Naive thymus-derived CD4-positive, alpha-beta T cell (primary cell): Measurements from ENCODE around the gene CNTN2. TPM values are rescaled to one million over a fixed set of nuclear protein-coding genes. Genes with fewer than 3 reads are reported as not detected.
A peak's percentile ranks its signal among the peaks of the same experiment; 100 is the strongest.

Experiments
- ATAC-seq: fragments of 150-1000 bp; cut with Tn5 transposase; 2 replicates; pipeline ENCODE4 v1.10.0; 2021; ENCODE audit warnings: mild to moderate bottlenecking, moderate library complexity
- CTCF ChIA-PET: fragments of 350-600 bp; sonication (Branson Sonifier 250); formaldehyde crosslinking; loops from one replicate; lab custom pipeline; 2021; ENCODE audit warnings: antibody characterized with exemption; lab: Charles Lee
- POLR2A ChIA-PET: fragments of 350-600 bp; sonication (Branson Sonifier 250); formaldehyde crosslinking; loops from one replicate; lab custom pipeline; 2021; ENCODE audit warnings: antibody characterized with exemption, inconsistent platforms; lab: Charles Lee
- DNase-seq, 9 donors: peaks; one replicate each; pipeline versions ENCODE4 v3.0.0 to v3.0.0-alpha.2; 2020 to 2022; ENCODE audit warnings: mixed read lengths in 1 of 9
- H3K27ac ChIP-seq: one replicate; pipeline ENCODE4 v1.7.0; 2013; ENCODE audit warnings: mild to moderate bottlenecking, low read depth, low read length, moderate library complexity
- H3K27me3 ChIP-seq, 2 donors: one replicate each; pipeline ENCODE4 v1.7.0; 2013; ENCODE audit warnings: low read length in 2 of 2, mild to moderate bottlenecking in 2 of 2, moderate library complexity in 2 of 2; ENCODE audit not compliant: control insufficient read depth in 2 of 2, insufficient read depth in 2 of 2
- H3K36me3 ChIP-seq, 3 experiments: 1 replicate in 2 of 3; 2 replicates in 1 of 3; pipeline ENCODE4 v1.7.0; 2013; ENCODE audit warnings: low read length in 3 of 3, mild to moderate bottlenecking in 3 of 3, moderate library complexity in 1 of 3; ENCODE audit not compliant: insufficient read depth in 3 of 3, control insufficient read depth in 2 of 3
- H3K4me1 ChIP-seq, 2 donors: one replicate each; pipeline ENCODE4 v1.7.0; 2013; ENCODE audit warnings: low read length in 2 of 2, mild to moderate bottlenecking in 2 of 2, moderate library complexity in 1 of 2; ENCODE audit not compliant: control insufficient read depth in 2 of 2, insufficient read depth in 2 of 2
- H3K4me3 ChIP-seq: 2 replicates; pipeline ENCODE4 v1.7.0; 2013; ENCODE audit warnings: mild to moderate bottlenecking, low read length
- H3K9me3 ChIP-seq, 3 experiments: 1 replicate in 2 of 3; 2 replicates in 1 of 3; pipeline ENCODE4 v1.7.0; 2013; ENCODE audit warnings: low read length in 3 of 3; ENCODE audit not compliant: control insufficient read depth in 2 of 3
- H3K27ac Mint-ChIP-seq, 9 donors: one replicate each; pipeline ENCODE4 v1.8.0; 2020 to 2022; ENCODE audit warnings: mixed read lengths in 9 of 9, mild to moderate bottlenecking in 8 of 9, moderate library complexity in 5 of 9, inconsistent platforms in 2 of 9
- H3K27me3 Mint-ChIP-seq, 5 donors: one replicate each; pipeline ENCODE4 v1.8.0; 2021 to 2022; ENCODE audit warnings: mixed read lengths in 5 of 5, mild to moderate bottlenecking in 1 of 5
- H3K36me3 Mint-ChIP-seq, 5 donors: one replicate each; pipeline ENCODE4 v1.8.0; 2020 to 2022; ENCODE audit warnings: mixed read lengths in 5 of 5, mild to moderate bottlenecking in 3 of 5, inconsistent platforms in 1 of 5
- H3K4me1 Mint-ChIP-seq, 7 donors: one replicate each; pipeline ENCODE4 v1.8.0; 2020 to 2022; ENCODE audit warnings: mixed read lengths in 7 of 7, mild to moderate bottlenecking in 3 of 7, inconsistent platforms in 1 of 7
- H3K4me3 Mint-ChIP-seq, 10 donors: one replicate each; pipeline ENCODE4 v1.8.0; 2020 to 2022; ENCODE audit warnings: mild to moderate bottlenecking in 10 of 10, mixed read lengths in 10 of 10, moderate library complexity in 6 of 10, inconsistent platforms in 2 of 10
- H3K9me3 Mint-ChIP-seq, 11 donors: one replicate each; pipeline ENCODE4 v1.8.0; 2020 to 2022; ENCODE audit warnings: mixed read lengths in 11 of 11, mild to moderate bottlenecking in 4 of 11, inconsistent platforms in 1 of 11, moderate library complexity in 1 of 11
- intact Hi-C, 2 donors: fragments of 100-400 bp; cut with micrococcal nuclease; formaldehyde crosslinking; loops; one replicate each; pipeline ENCODE4 v1.15.1; 2023
- polyA plus RNA-seq, 2 donors: library from polyadenylated mRNA; unstranded; fragments of 300-500 nt; fragmentation: Illumina TruSeq; gene quantifications; one replicate each; pipeline ENCODE4 v1.2.3, GENCODE V29; 2021
- total RNA-seq, 6 experiments: library from RNA in 5 of 6; stranded (reverse) in 5 of 6; gene quantifications; 1 replicate in 5 of 6; 2 replicates in 1 of 6; pipeline ENCODE4 v1.2.3 and lab custom pipeline; 2021 to 2026

Gene CNTN2
- total and polyA plus RNA-seq, 7 experiments from 2014 or later = not detected

- ChIA-PET POLR2A (no interaction called here), CTCF (no interaction called here)
- no peak overlapping the region for H3K4me3 Mint-ChIP-seq
- Histone ChIP-seq H3K4me1 (no peaks in the 10 kb centered on the region), H3K9me3 (no peaks in the 10 kb centered on the region), H3K27me3 (no peaks in the 10 kb centered on the region), H3K27ac (no peak overlapping the region), H3K36me3 (no peaks in the 10 kb centered on the region), H3K4me3 (no peak overlapping the region)
- no peaks in the 10 kb centered on the region for H3K36me3 Mint-ChIP-seq
- H3K4me1 Mint-ChIP-seq = no peaks in the 10 kb centered on the region
- no peaks in the 10 kb centered on the region for H3K27me3 Mint-ChIP-seq
- H3K9me3 Mint-ChIP-seq = no peaks in the 10 kb centered on the region
- intact Hi-C loops = no loop called here
- DNase-seq (no peak), ATAC-seq (no peak)
- H3K27ac Mint-ChIP-seq = no peak overlapping the region
Measured at GRCh38 chr1:205073511-205073910, 30.5 kb downstream of the CNTN2 start.

DNA sequence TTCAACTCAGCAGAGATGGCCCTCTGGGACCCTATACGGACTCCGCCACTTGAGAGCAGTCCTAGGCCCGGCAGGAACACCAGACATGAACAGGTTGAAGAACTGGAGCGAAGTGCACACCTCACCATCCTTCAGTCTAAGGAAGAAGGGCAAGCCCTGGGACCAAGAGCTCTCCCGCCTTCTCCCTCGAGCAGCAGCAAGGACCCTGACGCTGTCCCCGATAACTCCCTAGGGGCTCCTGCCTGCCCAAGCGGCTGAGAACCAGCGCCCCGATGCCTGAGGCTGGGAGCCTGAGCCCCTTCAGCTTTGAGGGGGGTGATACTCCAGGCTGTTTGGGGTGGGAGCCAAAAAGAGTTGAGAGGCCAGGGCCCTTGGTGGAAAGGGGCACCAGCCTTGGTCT is 31.1 kb downstream of the CNTN2 start:
- H3K4me1 Mint-ChIP-seq = no peaks in the 10 kb centered on the region
- no peaks in the 10 kb centered on the region for H3K27me3 Mint-ChIP-seq
- H3K4me1 ChIP-seq = no peaks in the 10 kb centered on the region
- no peaks in the 10 kb centered on the region for H3K36me3 Mint-ChIP-seq
- CTCF ChIA-PET = no interaction called here
- no peak for ATAC-seq
- H3K27ac Mint-ChIP-seq = peak overlapping the region in 1 of 9 donors; percentile 18
- H3K36me3 ChIP-seq = no peaks in the 10 kb centered on the region
- H3K9me3 Mint-ChIP-seq = no peaks in the 10 kb centered on the region
- POLR2A ChIA-PET = no interaction called here
- no peak overlapping the region for H3K27ac ChIP-seq
- H3K27me3 ChIP-seq = no peaks in the 10 kb centered on the region
- no peak for DNase-seq
- no peak overlapping the region for H3K4me3 ChIP-seq
- intact Hi-C loops = no loop called here
- H3K4me3 Mint-ChIP-seq = no peak overlapping the region
- H3K9me3 ChIP-seq = no peaks in the 10 kb centered on the region

DNA sequence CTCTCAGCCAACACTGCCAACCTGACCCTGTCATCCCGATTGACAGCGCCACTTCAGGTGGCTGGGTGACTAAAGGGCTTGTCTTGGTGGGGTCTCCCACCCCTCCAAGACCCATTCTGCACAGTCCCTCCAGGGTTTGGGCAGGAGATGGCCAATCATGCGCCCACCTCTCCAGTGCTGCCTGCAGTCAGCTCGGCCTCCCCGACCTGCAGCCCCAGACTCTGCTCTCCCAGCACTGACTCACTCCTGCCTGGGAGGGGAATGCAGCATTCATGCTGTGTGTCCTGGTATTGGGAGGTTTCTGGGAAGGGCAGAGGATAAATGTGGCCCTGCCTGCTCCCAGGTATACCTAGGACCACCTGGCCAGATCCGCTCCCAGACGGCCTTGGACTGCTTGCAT is 31.5 kb downstream of the CNTN2 start:
- POLR2A ChIA-PET = no interaction called here
- no peaks in the 10 kb centered on the region for H3K9me3 Mint-ChIP-seq

GRCh38 chr1:205075642-205076155 is 32.7 kb downstream of the CNTN2 start:
- DNase-seq = no peak
- H3K36me3 Mint-ChIP-seq = no peaks in the 10 kb centered on the region
- ATAC-seq = no peak
- H3K4me3 Mint-ChIP-seq = no peak overlapping the region
- H3K27me3 Mint-ChIP-seq = no peaks in the 10 kb centered on the region
- intact Hi-C loops = no loop called here
- ChIA-PET POLR2A (no interaction called here), CTCF (no interaction called here)
- H3K4me1 Mint-ChIP-seq = no peaks in the 10 kb centered on the region
- no peaks in the 10 kb centered on the region for H3K27me3 ChIP-seq
- no peak overlapping the region for H3K27ac Mint-ChIP-seq
- no peaks in the 10 kb centered on the region for H3K9me3 Mint-ChIP-seq
- H3K4me3 ChIP-seq = no peak overlapping the region
- no peaks in the 10 kb centered on the region for H3K4me1 ChIP-seq
- no peak overlapping the region for H3K27ac ChIP-seq
- no peaks in the 10 kb centered on the region for H3K36me3 ChIP-seq
- no peaks in the 10 kb centered on the region for H3K9me3 ChIP-seq

More for the DNA sequence above, 31.5 kb downstream of the CNTN2 start:
- no peaks in the 10 kb centered on the region for H3K27me3 Mint-ChIP-seq
- no peak for DNase-seq
- intact Hi-C loops = no loop called here
- Histone ChIP-seq H3K27me3 (no peaks in the 10 kb centered on the region), H3K9me3 (no peaks in the 10 kb centered on the region), H3K27ac (no peak overlapping the region), H3K4me1 (no peaks in the 10 kb centered on the region), H3K4me3 (no peak overlapping the region), H3K36me3 (no peaks in the 10 kb centered on the region)
- CTCF ChIA-PET = no interaction called here
- no peak overlapping the region for H3K4me3 Mint-ChIP-seq
- H3K4me1 Mint-ChIP-seq = no peaks in the 10 kb centered on the region
- no peaks in the 10 kb centered on the region for H3K36me3 Mint-ChIP-seq
- ATAC-seq = no peak
- H3K27ac Mint-ChIP-seq = no peak overlapping the region

GRCh38 chr1:205076245-205076761 is 33.3 kb downstream of the CNTN2 start:
- Mint-ChIP-seq H3K36me3 (no peaks in the 10 kb centered on the region), H3K27me3 (no peaks in the 10 kb centered on the region), H3K9me3 (no peaks in the 10 kb centered on the region), H3K27ac (no peak overlapping the region), H3K4me3 (no peak overlapping the region), H3K4me1 (no peaks in the 10 kb centered on the region)
- intact Hi-C loops = no loop called here
- Histone ChIP-seq H3K4me3 (no peak overlapping the region), H3K4me1 (no peaks in the 10 kb centered on the region), H3K27me3 (no peaks in the 10 kb centered on the region), H3K36me3 (no peaks in the 10 kb centered on the region), H3K9me3 (no peaks in the 10 kb centered on the region), H3K27ac (no peak overlapping the region)
- POLR2A ChIA-PET = no interaction called here
- CTCF ChIA-PET = no interaction called here
- DNase-seq (no peak), ATAC-seq (no peak)

DNA sequence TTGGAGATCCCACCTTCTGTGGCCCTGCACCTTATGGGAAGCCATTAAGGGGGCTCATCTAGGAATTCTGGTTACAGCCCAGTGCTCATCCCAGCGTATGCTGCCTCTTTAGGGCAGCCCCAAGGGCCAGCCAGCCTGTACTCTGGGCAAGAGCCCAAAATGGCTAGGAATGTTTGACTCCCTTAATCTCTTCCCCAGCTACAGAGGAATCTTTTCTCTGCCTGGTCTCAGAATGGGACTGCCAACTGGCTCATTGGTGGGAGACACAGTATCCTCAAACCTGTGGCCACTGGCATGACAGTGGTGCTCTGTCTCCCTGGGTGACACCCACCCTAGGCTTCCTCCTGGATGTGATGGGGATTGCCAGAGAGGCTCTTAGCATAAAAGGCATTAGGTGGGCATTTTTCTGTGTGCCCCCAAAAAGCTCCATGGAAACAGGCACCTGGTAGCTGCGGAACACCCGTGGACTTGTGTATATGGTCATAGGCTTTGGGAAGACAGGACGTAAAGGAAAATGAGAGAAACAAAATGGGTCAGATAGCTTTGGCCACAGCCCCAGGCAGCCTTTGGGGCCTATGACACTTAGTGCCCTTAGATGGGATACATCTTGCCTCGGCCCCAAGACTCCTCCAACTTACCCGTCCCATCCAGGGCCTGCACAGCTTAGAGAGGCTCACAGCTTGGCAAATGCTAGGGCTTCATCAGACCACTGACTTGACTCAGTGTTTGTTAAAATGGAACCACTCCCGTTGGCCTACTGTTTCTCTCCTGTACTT is 34.3 kb downstream of the CNTN2 start:
- Histone ChIP-seq H3K9me3 (no peaks in the 10 kb centered on the region), H3K27me3 (no peaks in the 10 kb centered on the region), H3K36me3 (peaks cover 0 to under 1% (median 0%) of the 10 kb centered on the region in 3 experiments), H3K27ac (no peak overlapping the region), H3K4me1 (no peaks in the 10 kb centered on the region), H3K4me3 (no peak overlapping the region)
- no peaks in the 10 kb centered on the region for H3K36me3 Mint-ChIP-seq
- ChIA-PET POLR2A (no interaction called here), CTCF (no interaction called here)
- ATAC-seq (no peak), DNase-seq (no peak)
- H3K4me1 Mint-ChIP-seq = no peaks in the 10 kb centered on the region
- H3K9me3 Mint-ChIP-seq = no peaks in the 10 kb centered on the region
- H3K27ac Mint-ChIP-seq = no peak overlapping the region
- H3K4me3 Mint-ChIP-seq = no peak overlapping the region
- no peaks in the 10 kb centered on the region for H3K27me3 Mint-ChIP-seq
- intact Hi-C loops = no loop called here

DNA sequence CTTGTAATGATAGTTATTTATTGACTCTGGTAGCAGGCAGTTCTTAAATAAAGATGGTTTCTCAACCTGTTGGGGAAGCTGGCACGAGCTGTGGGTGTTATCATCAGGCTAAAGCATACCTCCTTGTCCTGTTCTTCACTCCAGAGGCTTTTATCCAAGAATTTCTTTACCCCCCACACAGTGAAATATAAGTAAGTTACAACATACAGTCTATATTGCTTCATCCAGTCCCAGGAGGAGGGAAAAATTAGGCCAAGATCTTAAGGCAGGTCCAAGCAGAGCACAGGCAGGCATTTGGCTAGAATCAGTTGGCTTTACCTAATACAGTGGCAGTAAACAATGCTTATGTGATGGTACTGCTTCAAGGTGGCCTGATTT is 34.9 kb downstream of the CNTN2 start:
- ChIA-PET POLR2A (no interaction called here), CTCF (no interaction called here)
- Histone ChIP-seq H3K36me3 (peaks cover 0 to 3% (median 0%) of the 10 kb centered on the region in 3 experiments), H3K27ac (no peak overlapping the region), H3K4me3 (no peak overlapping the region), H3K9me3 (no peaks in the 10 kb centered on the region), H3K4me1 (no peaks in the 10 kb centered on the region), H3K27me3 (no peaks in the 10 kb centered on the region)
- ATAC-seq (no peak), DNase-seq (no peak)
- H3K4me1 Mint-ChIP-seq = peaks cover 0 to 2% (median 0%) of the 10 kb centered on the region in 7 donors
- intact Hi-C loops = no loop called here
- H3K9me3 Mint-ChIP-seq = no peaks in the 10 kb centered on the region
- H3K27ac Mint-ChIP-seq = no peak overlapping the region
- no peaks in the 10 kb centered on the region for H3K36me3 Mint-ChIP-seq
- no peaks in the 10 kb centered on the region for H3K27me3 Mint-ChIP-seq
- no peak overlapping the region for H3K4me3 Mint-ChIP-seq
